Hematopoietic multipotent progenitor cell treated with erythropoietin and hydrocortisone succinate and interleukin-3 and kit ligand, for 17 days (in vitro differentiated cells): ENCODE measurements around the gene MAP3K19.
A peak's percentile ranks its signal among the peaks of the same experiment; 100 is the strongest.
"Not testable (repeated sequence)": the region's sequence is repeated elsewhere in the genome, so short reads cannot be mapped to it uniquely, and the experiment has no call there.

Experiments used
- DNase-seq: peaks from one replicate; pipeline ENCODE4 v3.0.0-alpha.2; 2015; ENCODE audit warnings: low spot score

The MAP3K19 gene

DNA sequence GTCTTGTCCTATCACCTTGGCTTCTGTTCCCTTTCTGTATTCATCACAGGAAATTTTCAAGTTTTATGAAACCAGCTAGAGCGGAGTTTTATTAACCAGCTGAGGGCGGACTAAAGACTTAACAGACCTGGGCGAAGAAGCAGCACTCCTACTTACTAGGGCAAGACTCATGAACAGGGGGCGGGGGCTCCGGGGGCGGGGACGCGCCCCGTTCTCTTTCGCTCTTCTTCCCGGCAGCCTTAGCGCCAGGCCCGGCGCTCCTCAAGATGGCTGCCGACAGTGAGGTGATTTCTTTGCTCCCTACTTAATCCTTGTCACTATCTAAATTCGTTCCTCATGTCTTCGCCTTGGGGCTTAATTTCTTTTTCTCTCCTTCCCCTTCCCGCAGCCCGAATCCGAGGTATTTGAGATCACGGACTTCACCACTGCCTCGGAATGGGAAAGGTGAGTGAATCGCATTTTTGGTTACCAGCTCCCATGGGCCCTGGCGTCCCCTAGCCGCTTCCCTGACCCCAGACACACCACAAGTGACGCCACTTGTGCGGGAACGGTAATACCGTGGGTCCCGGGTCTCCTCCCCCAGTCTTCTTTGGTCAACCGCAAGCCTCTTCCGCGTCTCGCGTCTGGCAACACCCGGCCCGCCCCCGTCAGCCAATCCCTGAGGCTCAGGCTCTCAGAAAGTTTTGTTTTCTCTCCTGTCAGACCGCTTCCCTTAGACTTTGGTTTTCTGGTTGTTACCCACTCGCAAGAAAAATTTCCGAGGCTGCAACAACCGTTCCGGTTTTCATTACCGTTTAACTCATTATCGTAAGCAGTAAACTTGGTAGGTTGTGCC, 5.0 kb upstream of the MAP3K19 start, which contains the start of gene RAB3GAP1:
Gene RAB3GAP1 (plus strand): TSS at position 251 of the 835 bp plus-strand sequence. CDS start 16 bp downstream, at position 267.
- peak; percentile 68 for DNase-seq

DNA sequence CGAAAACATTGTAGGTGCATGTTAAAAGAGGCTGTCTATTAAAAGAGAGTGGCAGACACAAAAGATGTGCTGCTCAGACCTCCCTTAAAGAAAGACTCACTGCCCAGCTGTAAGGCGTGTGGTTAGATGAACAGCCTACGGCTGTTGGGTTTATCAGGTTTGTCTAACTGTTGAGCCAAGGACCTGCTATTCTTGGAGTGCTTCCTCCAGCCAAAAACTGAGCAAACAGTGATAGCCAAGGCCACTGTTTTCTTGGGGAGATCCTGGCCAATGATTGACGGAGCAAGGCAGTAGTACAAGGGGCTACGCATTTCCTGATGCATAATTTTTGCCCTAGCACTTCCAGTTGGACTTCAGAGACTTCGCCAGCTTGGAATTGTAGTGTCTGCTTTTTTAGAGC, 3.4 kb upstream of the MAP3K19 start:
- no peak for DNase-seq

DNA sequence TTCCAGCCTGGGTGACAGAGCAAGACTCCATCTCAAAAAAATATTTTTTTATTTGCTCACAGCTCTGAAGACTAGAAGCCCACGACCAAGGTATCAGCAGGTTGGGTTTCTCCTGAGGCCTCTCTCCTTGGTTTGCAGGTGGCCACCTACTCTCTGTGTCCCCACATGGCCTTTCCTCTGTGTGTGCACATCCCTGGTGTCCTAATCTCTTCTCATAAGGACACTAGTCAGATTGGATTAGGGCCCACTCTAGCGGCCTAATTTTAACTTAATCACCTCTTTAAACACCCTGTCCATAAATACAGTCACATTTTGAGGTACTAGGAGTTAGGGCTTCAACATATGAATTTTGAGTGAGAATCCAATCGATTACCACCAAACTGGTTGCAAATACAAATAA, 2.9 kb upstream of the MAP3K19 start:
- DNase-seq = no peak

DNA sequence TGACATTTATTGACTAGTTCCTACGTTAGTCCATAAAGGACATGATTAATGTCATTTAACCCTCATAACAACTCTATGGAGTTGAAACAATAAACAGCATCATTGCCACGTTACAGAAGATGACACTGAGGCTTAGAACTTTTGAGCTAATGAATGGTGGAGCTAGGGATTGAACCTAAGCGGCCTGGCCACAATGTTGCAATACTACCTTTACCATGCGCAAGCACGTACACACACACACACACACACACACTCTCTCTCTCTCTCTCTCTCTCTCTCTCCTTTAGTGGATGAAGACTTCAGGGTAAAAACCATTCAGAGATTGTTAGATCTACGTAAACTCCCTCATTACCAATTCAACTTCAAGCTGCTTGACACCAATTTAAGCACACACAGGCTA, 875 bp upstream of the MAP3K19 start:
- no peak for DNase-seq

DNA sequence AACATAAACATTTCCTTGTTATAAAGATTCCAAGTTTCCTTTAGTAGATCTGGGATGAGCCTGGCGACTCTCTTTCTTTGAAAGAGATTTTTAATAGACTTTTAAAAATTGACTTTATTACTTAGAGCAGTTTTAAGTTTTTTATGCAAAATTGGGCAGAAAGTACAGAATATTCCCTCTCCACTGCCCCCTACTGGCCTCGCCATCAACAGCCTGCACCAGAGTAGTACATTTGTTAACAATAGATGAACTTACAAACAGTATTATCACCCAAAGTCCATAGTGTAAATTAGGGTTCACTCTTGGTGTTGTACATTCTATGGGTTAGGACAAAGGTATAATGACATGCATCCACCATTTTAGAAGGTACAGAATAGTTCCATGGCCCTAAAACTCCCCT, 3.9 kb downstream of the MAP3K19 start:
- DNase-seq = no peak

DNA sequence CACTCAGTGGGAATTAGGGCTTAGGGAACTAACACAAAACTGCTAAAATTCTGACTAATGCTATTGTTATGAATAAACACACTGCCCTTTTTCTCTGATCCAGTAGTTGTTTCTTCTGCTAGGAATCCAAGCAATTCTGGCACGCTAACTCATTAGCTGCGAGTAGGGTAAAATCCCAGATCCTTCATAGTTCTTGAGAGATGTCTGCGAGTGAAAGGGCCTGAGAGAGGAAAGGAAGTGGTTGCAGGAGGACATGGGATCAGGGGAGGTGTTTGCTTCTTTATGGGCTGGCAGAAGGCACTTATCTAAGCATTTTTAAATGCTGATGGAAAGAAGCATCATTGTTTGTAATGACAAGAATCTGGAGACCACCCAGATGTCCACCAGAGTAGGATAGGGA, 9.4 kb downstream of the MAP3K19 start:
- no peak for DNase-seq

DNA sequence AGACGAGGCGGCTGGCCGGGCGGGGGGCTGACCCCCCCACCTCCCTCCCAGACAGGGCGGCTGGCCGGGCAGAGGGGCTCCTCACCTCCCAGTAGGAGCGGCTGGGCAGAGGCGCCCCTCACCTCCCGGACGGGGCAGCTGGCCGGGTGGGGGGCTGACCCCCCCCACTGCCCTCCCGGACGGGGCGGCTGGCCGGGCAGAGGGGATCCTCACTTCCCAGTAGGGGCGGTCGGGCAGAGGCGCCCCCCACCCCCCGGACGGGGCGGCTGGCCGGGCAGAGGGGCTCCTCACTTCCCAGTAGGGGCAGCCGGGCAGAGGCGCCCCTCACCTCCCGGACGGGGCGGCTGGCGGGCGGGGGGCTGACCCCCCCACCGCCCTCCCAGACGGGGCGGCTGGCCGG, 14.0 kb downstream of the MAP3K19 start:
- DNase-seq = not testable (repeated sequence)

DNA sequence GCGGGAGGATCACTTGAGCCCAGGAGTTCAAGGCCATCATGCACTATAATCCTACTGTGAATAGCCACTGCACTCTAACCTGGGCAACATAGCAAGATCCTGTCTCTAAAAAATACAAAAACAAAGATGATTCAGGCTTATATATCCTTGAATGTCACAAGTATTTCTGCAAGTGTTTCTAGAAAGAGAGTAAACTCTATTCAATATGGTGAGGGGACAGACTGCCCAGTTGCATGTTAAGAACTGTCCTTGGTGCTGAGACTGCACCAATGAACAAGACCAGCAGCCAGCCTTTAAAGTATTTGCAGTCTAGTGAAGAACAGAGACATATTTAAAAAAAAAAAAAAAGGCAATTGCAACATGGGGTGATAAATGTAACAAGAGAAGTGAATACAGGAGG, 16.4 kb downstream of the MAP3K19 start:
- no peak for DNase-seq

DNA sequence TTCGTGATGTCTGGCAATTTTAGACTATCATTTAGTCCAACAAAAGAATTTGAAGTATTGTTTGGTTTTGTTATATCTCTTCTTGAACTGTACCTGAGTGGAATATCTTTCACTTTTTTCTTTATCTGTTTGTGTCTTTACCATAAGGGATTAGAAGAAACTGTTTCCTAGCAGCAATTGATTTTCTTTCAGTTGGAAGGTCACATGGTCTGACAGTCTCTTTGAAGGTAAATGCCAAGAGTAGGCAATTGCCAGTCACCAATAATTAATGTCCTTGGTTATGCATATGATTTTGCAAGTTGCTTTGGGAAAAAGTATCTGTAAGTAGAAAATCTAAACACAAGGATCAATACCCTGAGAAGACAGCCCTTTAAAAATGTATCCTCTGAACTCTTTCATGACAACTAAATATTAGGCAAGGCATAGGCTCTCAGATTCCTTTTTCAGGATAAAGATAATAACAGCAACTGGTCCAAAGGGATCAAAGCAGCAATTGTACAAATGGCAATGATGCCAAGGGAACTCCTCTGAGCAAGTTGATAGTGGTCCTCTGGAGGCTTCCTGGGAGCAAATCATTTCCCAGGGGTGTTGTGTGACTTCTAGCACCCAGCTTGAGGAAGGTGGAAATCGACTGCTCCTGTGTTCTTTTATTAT, 17.6 kb downstream of the MAP3K19 start:
- DNase-seq = no peak

DNA sequence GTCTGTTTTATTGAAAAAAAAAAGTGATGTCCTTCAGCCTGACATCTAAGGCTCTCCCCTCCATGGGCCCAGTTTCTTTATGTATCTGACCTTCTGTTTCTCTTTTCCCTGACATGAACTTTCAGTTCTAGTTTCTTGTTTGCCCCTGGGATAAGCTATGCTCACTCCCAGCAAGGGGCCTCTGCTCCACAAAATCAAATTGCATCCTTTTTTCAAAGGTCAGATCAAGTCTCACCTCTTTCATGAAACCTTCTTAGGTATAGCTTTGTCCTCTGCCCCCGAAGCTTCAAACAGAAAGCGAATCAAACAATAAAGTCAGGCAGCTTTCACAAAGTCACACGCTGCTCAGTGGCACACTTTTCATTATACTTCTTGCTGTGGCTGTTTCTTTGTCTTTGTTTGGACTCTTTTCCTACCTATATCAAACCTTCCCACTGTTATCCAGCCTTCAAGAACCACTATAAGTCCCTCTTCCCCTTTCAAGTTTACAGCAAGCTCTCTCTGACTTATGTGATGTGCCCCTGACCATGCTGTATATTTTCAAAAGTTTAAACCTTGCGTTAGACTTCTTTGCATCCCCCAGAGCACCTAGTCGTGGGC, 23.3 kb downstream of the MAP3K19 start:
- no peak for DNase-seq

DNA sequence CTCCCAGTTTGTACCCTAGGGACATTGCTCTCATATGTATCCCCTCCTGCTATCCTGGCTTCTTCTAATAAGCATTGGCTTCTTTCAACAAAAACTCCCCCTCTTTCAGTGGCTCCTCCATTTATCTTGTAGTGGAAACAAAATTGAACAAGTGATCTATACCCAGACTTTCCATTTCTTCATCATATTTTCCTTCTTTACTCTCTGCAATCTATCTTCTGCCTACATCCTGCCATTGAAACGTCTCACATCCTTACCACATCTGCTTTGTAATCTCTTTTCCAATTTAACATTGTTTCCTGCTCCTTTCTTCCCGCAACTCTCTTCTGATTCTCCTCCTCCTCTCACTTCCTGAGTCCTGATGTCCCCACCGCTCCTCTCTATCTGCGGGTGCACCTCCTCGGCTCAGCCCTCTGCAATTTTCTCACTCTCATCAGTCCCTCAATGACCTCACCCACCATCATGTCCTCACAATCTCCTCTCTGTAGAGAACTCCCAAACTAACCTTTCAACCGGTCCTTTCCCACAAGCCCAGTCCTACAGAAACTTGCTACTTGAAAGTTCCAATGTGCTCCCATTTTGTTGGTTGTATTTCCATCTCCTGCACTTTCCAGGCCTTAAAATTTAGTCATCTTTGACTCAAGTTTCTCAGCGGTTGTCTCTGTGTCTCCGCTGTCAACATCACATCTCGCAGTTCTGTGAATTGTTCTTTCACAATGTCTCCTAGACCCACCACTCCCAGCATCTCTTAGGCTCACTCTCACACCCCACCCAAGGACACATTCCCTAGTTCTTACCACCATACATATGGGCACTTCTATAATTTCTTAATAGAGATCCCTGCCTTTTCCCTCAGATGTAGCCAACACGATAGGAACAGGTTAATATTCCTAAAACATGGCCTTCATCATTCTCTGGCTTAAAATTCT, 24.0 kb downstream of the MAP3K19 start:
- DNase-seq = no peak

DNA sequence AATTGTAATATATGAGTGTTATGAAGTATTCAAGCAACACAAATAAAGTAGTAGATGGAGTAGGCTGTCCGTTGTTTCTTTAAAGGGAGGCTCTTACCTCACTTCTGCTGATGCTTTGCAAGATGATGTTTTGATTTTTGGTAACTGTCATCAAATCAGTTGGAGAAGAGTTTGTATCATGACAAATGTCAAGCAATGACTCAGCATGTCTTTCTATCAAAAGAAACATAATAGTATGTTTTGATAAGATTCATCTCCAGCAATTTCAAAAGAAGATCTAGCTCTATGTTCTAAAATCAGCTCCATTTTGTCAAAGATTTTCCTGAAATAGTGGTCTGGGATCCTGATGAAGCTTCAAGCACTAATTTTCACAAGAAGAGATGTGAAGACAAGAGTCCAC, 25.6 kb downstream of the MAP3K19 start:
- no peak for DNase-seq

DNA sequence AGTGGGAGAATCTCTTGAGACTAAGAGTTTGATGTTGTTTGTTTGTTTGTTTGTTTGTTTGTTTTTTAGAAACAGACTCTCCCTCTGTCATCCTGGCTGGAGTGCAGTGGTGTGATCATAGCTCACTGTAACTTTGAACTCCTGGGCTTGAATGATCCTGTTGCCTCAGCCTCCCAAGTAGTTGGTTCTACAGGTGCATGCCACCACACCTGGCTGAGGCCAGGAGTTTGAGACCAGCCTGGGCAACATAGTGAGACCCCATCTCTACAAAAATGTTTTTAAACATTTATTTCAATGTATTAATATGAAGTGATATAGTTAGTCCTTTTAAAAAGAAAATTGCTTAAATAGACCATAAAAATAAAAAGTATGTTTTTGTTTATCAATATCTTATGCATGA, 35.6 kb downstream of the MAP3K19 start:
- no peak for DNase-seq

DNA sequence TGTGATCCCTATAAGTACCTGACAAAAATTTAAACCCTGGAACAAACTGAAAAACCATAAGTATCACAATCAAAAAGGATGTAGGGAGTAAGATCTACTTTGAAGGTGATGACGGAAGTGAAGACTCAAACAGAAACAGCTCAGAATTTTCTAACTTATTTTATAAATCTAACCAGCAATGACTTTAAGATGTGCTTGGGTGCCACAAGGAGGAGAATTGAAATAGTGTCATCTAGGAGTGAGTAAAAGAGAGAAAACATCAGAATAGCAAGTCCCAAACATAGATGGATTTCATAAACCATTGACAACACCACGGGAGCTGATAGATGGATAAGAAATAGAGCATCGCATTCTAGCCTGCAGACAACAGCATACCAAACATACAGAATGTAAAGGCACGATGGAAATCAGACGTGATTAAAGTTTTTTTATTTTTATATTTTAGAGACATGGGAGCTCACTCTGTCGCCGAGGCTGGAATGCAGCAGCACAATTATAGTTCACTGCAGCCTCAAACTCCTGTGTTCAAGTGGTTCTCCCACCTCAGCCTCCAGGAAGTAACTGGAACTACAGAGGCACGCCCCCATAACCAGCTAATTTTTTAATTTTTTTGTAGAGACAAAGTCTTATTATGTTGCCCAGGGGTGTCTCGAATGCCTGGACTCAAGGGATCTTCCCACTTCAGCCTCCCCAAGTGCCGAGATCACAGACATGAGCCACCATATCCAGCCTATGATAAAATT, 36.9 kb downstream of the MAP3K19 start:
- DNase-seq = no peak

DNA sequence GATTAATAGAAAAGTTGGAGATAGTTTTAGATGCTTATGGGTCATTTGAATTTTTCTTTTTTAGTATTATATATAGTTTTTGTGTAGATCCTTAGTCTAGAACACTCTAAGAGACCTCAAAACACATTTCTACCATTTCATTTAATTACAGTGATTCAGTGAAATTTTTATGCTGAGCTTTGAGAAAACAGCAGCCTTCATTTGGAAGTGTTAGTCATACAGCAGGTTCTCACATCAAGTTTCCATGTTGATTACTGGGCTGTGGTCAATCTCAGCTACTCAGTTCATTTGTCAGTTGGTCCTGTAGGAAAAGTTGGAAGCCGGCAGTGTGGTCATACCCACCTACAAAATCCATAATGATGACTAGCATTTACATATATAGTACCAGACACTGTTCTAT, 37.9 kb downstream of the MAP3K19 start:
- no peak for DNase-seq

DNA sequence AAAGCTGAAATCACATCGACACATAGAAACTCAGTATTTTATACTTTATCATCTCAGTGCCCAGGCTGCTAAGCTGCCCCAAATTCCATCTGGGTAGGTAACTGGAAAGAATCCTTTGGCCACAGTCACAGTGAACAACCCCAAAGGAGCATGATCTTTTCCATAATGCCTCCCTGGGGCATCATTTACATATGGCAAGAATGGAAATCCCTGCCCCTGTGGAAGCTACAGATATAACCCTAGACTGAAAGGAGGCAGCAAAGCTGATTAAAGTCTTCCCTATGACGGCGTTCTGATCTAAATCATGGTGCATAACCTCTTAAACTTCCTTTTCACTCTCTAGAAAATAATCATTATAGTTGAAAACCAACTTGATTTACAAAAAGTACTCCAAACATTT, 41.5 kb downstream of the MAP3K19 start:
- DNase-seq = no peak

DNA sequence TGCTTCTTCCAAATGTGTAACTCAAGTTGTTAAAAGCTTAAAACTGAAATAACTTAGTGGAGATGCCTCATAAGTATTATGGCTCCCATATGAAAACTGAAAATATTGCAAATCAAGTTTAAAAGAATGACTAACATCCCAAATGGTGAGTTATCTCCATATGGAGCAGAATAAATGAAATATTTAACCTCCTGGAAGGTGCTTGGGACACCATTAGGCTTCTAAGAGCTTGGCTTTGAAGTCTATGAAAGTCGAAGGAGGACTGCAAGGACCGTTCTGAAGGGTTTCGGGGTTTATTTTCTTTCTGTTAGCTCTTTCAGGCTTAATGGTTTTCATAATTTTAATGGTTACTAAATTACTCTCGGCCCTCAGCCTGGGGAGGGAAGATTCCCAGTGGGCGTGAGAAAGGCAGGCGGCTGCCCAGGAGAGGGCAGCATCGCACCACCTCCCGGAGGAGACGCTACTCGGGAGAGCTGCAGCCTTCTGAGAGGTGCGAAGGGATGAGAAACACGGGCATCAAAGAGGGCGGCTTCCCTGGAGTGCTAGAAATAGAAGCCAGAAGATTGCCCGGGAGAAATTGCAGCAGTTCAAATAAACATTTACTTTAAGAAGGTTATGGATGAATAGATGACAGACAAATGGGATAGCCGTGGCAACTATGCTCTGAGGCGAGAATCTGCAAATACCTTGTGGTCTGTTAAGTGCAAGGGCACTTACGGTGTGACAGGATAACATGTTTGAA, 43.1 kb downstream of the MAP3K19 start:
- DNase-seq = peak; percentile 54

DNA sequence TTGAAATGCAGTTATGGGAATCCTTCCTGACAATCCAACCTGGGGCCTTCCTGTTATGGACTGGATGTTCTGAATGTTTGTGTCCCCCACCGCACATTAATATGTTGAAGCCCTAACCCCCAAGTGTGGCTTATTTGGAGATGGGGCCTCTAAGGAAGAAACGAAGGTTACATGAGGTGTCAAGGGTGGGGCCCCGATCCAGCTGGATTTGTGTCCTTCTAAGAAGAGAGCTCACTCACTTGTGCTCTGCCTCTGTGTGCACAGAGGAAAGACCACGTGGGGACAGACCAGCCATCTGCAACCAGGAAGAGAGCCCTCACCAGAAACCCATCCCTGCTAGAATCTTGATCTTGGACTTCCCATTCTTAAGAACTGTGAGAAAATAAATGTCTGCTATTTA, 44.4 kb downstream of the MAP3K19 start:
- no peak for DNase-seq

DNA sequence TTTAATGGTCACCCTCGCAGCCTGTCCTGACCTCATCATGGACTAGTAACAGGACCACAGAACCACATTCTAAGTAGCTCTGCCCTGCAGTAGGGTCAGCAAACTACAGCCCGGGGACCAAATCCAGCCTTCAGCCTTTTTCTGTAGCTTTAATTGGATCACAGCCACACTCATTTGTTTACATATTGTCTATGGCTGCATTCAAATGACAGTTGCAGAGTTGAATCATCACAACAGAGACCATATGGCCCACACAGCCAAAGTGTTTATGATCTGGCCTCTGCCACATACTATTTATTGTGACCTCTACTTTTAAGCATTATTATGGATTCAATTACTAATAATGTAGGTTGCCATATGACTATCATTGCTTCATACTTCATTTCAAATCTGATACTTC, 47.7 kb downstream of the MAP3K19 start:
- no peak for DNase-seq

DNA sequence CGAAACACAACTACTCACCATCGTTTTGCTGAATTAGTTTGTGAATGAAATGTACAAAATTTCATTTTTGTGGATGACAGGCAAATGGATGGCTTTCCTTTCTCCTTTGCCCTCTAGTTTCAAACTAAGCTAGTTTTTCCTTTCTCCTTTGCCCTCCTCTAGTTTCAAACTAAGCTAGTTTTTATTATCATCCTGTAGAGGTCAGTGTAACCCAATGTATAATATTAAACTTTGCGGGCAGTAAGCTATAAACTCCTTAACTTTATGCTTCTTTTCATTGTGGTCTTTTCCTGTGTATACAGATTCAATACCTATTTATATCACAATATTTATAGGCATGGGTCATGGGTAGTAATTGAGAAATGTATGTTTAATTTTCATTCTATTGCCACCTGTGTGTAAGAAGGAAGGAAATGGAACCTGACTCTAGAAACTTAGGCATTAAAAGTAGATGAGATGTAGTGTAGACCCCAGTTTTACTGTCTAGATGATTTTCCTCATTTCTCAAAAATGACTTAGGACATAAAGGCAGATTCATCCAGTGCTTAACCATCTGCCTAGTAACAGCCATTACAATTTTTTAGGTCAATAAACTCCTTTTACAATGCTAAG, 58.1 kb downstream of the MAP3K19 start:
- DNase-seq = peak; percentile 45
